ENCODE data around the gene SLC25A26.

SLC25A26 gene

DNA sequence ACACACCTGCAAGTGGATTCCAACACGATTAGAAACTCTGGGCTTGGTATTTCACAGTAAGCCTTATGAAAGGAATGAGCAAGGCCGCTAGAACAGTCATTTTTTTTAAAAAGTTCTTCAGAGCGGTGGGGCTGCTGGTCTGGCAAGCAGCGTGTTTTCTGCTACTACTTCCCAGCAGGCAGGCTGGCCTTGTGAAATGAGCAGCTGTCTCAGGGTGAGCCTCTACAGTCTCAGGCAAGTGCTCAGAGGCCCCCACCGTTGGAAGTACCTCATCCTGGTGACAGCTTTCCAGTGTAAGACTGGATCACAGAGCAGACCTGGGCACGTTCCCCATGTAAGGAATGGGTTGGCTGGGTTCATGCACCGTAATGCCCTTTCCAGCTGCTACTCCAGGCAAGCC, 160.8 kb downstream of the SLC25A26 start:
- no peak overlapping the region for H3K4me2 ChIP-seq (ENCODE audit: low read length)
- peaks cover 8% of the 10 kb centered on the region; the same call in 1 of the 2 replicates for H3K79me2 ChIP-seq (ENCODE audit: control insufficient read depth, low read length)
- H3K4me1 ChIP-seq (ENCODE audit: control insufficient read depth, low read length), result no peaks in the 10 kb centered on the region
- H3K9me2 ChIP-seq (replicated peaks; ENCODE audit: control insufficient read depth, low read length), result no peaks in the 10 kb centered on the region
- TF ChIP-seq EZH2phosphoT487 (IDR thresholded peaks at IDR 0.05; ENCODE audit: borderline replicate concordance, low read length), result no peak
- TF ChIP-seq, protein P1, sequence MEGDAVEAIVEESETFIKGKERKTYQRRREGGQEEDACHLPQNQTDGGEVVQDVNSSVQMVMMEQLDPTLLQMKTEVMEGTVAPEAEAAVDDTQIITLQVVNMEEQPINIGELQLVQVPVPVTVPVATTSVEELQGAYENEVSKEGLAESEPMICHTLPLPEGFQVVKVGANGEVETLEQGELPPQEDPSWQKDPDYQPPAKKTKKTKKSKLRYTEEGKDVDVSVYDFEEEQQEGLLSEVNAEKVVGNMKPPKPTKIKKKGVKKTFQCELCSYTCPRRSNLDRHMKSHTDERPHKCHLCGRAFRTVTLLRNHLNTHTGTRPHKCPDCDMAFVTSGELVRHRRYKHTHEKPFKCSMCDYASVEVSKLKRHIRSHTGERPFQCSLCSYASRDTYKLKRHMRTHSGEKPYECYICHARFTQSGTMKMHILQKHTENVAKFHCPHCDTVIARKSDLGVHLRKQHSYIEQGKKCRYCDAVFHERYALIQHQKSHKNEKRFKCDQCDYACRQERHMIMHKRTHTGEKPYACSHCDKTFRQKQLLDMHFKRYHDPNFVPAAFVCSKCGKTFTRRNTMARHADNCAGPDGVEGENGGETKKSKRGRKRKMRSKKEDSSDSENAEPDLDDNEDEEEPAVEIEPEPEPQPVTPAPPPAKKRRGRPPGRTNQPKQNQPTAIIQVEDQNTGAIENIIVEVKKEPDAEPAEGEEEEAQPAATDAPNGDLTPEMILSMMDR (IDR thresholded peaks at IDR 0.05; ENCODE audit: low read depth, low read length, poor library complexity, severe bottlenecking), result no peak
- no peak overlapping the region for H3K27ac ChIP-seq (ENCODE audit: low read depth, low read length)
- no peaks in the 10 kb centered on the region for H3K27me3 ChIP-seq (ENCODE audit: control insufficient read depth, low read length)
- H3K4me3 ChIP-seq (ENCODE audit: low read length), result no peak overlapping the region
- H4K20me1 ChIP-seq (ENCODE audit: control insufficient read depth, insufficient read depth, low read depth, low read length), result no peaks in the 10 kb centered on the region
- peaks cover 100% of the 10 kb centered on the region for H3K36me3 ChIP-seq (ENCODE audit: control insufficient read depth, low read length)
- H3F3A ChIP-seq (ENCODE audit: control insufficient read depth, insufficient read depth), result peaks cover 7% of the 10 kb centered on the region; the same call in 1 of the 2 replicates
- H3K9me3 ChIP-seq (ENCODE audit: control insufficient read depth, insufficient read depth, low read length), result no peaks in the 10 kb centered on the region

DNA sequence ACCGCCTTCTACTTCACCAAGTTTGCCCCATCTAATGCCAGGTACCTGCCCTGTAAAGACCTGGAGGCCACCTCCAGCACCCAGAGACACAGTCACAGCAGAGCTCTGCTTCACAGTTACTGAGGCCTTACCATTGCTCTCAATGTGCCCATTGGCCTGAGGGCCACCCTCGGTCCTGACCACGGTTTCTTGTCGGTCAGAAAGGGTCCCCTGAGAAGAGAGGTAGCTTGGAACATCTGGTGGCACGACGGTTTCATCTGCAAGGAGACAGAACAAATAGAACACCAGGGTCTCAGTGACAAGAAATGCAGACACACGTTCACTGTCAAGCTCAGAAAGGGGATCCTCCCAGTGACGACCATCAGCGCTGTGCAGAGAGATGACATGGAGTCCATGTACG, 161.3 kb downstream of the SLC25A26 start:
- Histone ChIP-seq H3K27me3 (ENCODE audit: control insufficient read depth, low read length) (no peaks in the 10 kb centered on the region), H3F3A (ENCODE audit: control insufficient read depth, insufficient read depth) (peaks cover 7% of the 10 kb centered on the region; the same call in 1 of the 2 replicates), H3K4me2 (ENCODE audit: low read length) (no peak overlapping the region), H3K4me3 (ENCODE audit: low read length) (no peak overlapping the region), H3K9me3 (ENCODE audit: control insufficient read depth, insufficient read depth, low read length) (no peaks in the 10 kb centered on the region), H3K27ac (ENCODE audit: low read depth, low read length) (no peak overlapping the region), H3K79me2 (ENCODE audit: control insufficient read depth, low read length) (peaks cover 13% of the 10 kb centered on the region), H4K20me1 (ENCODE audit: control insufficient read depth, insufficient read depth, low read depth, low read length) (no peaks in the 10 kb centered on the region), H3K9me2 (replicated peaks; ENCODE audit: control insufficient read depth, low read length) (no peaks in the 10 kb centered on the region), H3K4me1 (ENCODE audit: control insufficient read depth, low read length) (no peaks in the 10 kb centered on the region), H3K36me3 (ENCODE audit: control insufficient read depth, low read length) (peaks cover 100% of the 10 kb centered on the region)
- TF ChIP-seq EZH2phosphoT487 (IDR thresholded peaks at IDR 0.05; ENCODE audit: borderline replicate concordance, low read length), result no peak
- TF ChIP-seq, protein P1 (IDR thresholded peaks at IDR 0.05; ENCODE audit: low read depth, low read length, poor library complexity, severe bottlenecking), result no peak

DNA sequence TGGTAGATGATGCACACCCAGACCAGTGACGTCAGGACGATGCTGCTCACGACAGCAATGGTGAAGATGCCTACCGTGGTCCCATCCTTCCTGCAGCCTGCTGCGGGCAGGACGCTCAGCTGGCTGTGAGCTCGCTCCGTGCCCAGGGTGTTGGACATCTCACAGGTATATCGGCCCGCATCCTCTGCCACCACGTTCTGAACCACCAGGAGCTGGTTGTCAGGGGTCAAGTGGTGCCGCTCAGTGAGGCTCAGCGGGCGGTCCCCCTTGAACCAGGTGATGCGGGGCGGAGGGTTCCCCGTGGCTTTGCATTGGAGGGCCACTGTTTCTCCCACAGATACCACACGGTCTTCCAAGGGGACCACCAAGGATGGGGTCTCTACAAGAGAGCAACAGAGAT, 162.2 kb downstream of the SLC25A26 start:
- H3K27me3 ChIP-seq (ENCODE audit: control insufficient read depth, low read length), result no peaks in the 10 kb centered on the region
- no peaks in the 10 kb centered on the region for H3K9me2 ChIP-seq (replicated peaks; ENCODE audit: control insufficient read depth, low read length)
- H3K79me2 ChIP-seq (ENCODE audit: control insufficient read depth, low read length), result peaks cover 19% of the 10 kb centered on the region
- no peak overlapping the region for H3K4me2 ChIP-seq (ENCODE audit: low read length)
- peaks cover 4% of the 10 kb centered on the region; the same call in 1 of the 2 replicates for H4K20me1 ChIP-seq (ENCODE audit: control insufficient read depth, insufficient read depth, low read depth, low read length)
- H3K36me3 ChIP-seq (ENCODE audit: control insufficient read depth, low read length), result peaks cover 97% of the 10 kb centered on the region
- no peak overlapping the region for H3K4me3 ChIP-seq (ENCODE audit: low read length)
- 0 out of 2 replicates have a peak, but pooled peaks cover 3% of the 10 kb centered on the region for H3K4me1 ChIP-seq (ENCODE audit: control insufficient read depth, low read length)
- peaks cover 7% of the 10 kb centered on the region; the same call in 1 of the 2 replicates for H3F3A ChIP-seq (ENCODE audit: control insufficient read depth, insufficient read depth)
- H3K27ac ChIP-seq (ENCODE audit: low read depth, low read length), result no peak overlapping the region
- no peaks in the 10 kb centered on the region for H3K9me3 ChIP-seq (ENCODE audit: control insufficient read depth, insufficient read depth, low read length)
- TF ChIP-seq EZH2phosphoT487 (IDR thresholded peaks at IDR 0.05; ENCODE audit: borderline replicate concordance, low read length), result no peak
- TF ChIP-seq, protein P1 (IDR thresholded peaks at IDR 0.05; ENCODE audit: low read depth, low read length, poor library complexity, severe bottlenecking), result no peak
